GM23248 (cell line): ENCODE results near the gene CRTC3. TPM values are rescaled to one million over a fixed set of nuclear protein-coding genes. Genes with fewer than 3 reads are reported as not detected.

Source experiments
- DNase-seq: peaks from one replicate; pipeline ENCODE4 v3.0.0-alpha.2; 2015
- H2AFZ ChIP-seq: fragments of 200-600 bp; sonication (generic); 2 replicates; pipeline ENCODE4 v1.6.1; 2016; ENCODE audit warnings: antibody characterized with exemption
- H3F3A ChIP-seq: fragments of 200-600 bp; sonication (generic); 2 replicates; pipeline ENCODE4 v1.6.1; 2016; ENCODE audit warnings: mild to moderate bottlenecking, antibody characterized with exemption, mixed run types; ENCODE audit not compliant: insufficient read depth
- H3K27ac ChIP-seq: fragments of 200-600 bp; sonication (generic); 2 replicates; pipeline ENCODE4 v1.5.1; 2016; ENCODE audit warnings: mild to moderate bottlenecking
- H3K27me3 ChIP-seq: fragments of 200-600 bp; sonication (generic); replicated peaks from 2 replicates; pipeline ENCODE4 v1.6.1; 2016; ENCODE audit warnings: mild to moderate bottlenecking; ENCODE audit not compliant: insufficient read depth
- H3K36me3 ChIP-seq: fragments of 200-600 bp; sonication (generic); 2 replicates; pipeline ENCODE4 v1.6.1; 2016; ENCODE audit warnings: low read depth, mild to moderate bottlenecking
- H3K4me1 ChIP-seq: fragments of 200-600 bp; sonication (generic); 2 replicates; pipeline ENCODE4 v1.6.1; 2016; ENCODE audit warnings: mild to moderate bottlenecking; ENCODE audit not compliant: insufficient read depth
- H3K4me2 ChIP-seq: fragments of 200-600 bp; sonication (generic); one replicate; pipeline ENCODE4 v1.6.1; 2016; ENCODE audit warnings: mild to moderate bottlenecking; ENCODE audit not compliant: unreplicated experiment
- H3K4me3 ChIP-seq: fragments of 200-600 bp; sonication (generic); 2 replicates; pipeline ENCODE4 v1.5.1; 2016; ENCODE audit warnings: mild to moderate bottlenecking
- H3K79me2 ChIP-seq: fragments of 200-600 bp; sonication (generic); 2 replicates; pipeline ENCODE4 v1.6.1; 2016; ENCODE audit warnings: mild to moderate bottlenecking; ENCODE audit not compliant: insufficient read depth
- H3K9ac ChIP-seq: fragments of 200-600 bp; sonication (generic); 2 replicates; pipeline ENCODE4 v1.6.1; 2016; ENCODE audit warnings: mild to moderate bottlenecking
- H3K9me2 ChIP-seq: fragments of 200-600 bp; sonication (generic); 2 replicates; pipeline ENCODE4 v1.6.1; 2016; ENCODE audit warnings: mixed run types, mild to moderate bottlenecking, moderate library complexity; ENCODE audit not compliant: insufficient read depth
- H3K9me3 ChIP-seq: fragments of 200-600 bp; sonication (generic); one replicate; pipeline ENCODE4 v1.6.1; 2017; ENCODE audit warnings: low read depth
- H4K20me1 ChIP-seq: fragments of 200-600 bp; sonication (generic); 2 replicates; pipeline ENCODE4 v1.6.0; 2016; ENCODE audit not compliant: insufficient read depth
- EZH2 ChIP-seq: fragments of 200-600 bp; sonication (generic); IDR thresholded peaks from 2 replicates; pipeline ENCODE4 v1.6.1; 2018; ENCODE audit warnings: antibody characterized with exemption, mild to moderate bottlenecking; ENCODE audit not compliant: insufficient read depth, poor library complexity, severe bottlenecking
- EZH2phosphoT487 ChIP-seq: fragments of 200-600 bp; sonication (generic); IDR thresholded peaks from 2 replicates; pipeline ENCODE4 v1.6.1; 2018; ENCODE audit warnings: antibody characterized with exemption, moderate library complexity, mild to moderate bottlenecking, low read depth; ENCODE audit not compliant: insufficient read depth
- WGBS, 2 experiments: methylation state at CpG; one replicate each; pipeline ENCODE4 v1.1.6; 2015 to 2017; ENCODE audit warnings: low lambda C conversion rate in 2 of 2, low coverage in 1 of 2; ENCODE audit errors: missing lambda C conversion rate in 2 of 2; 5-methylcytosine and 5-hydroxymethylcytosine counted together
- in situ Hi-C: fragments of 300-500 bp; cut with MboI; formaldehyde crosslinking; loops from 2 replicates; pipeline ENCODE4 v1.15.0; 2020
- polyA plus RNA-seq: library from polyadenylated mRNA; unstranded; fragments of >200 nt; fragmentation: Nextera tagmentation; extraction: Ambion mirVana; gene quantifications from 2 replicates; pipeline ENCODE4 v1.2.1, GENCODE V29; 2016
- total RNA-seq: library from RNA; depleted of rRNA; stranded (reverse); fragments of >200 nt; shearing (Covaris generic); gene quantifications from 2 replicates; pipeline ENCODE4 v1.2.3, GENCODE V29; 2014

CRTC3 gene
- total and polyA plus RNA-seq, 2 experiments from 2014 or later, result 18.1 to 18.6 TPM

- peak overlapping the region; percentile 98 for H3K27ac ChIP-seq
- no peaks in the 10 kb centered on the region for H3K27me3 ChIP-seq
- no peaks in the 10 kb centered on the region for H4K20me1 ChIP-seq
- TF ChIP-seq EZH2 (no peak), EZH2phosphoT487 (no peak)
- no peaks in the 10 kb centered on the region for H3K9me2 ChIP-seq
- peaks cover 45% of the 10 kb centered on the region for H3K4me1 ChIP-seq
- peak overlapping the region; percentile 74 for H3K4me2 ChIP-seq
- no peak overlapping the region for H2AFZ ChIP-seq
- WGBS, 2 experiments, result 38 to 52% methylated on average over 1 of the region's 1 CpG
- peaks cover 45% of the 10 kb centered on the region for H3F3A ChIP-seq
- peaks cover 74% of the 10 kb centered on the region for H3K79me2 ChIP-seq
- H3K9ac ChIP-seq, result peak overlapping the region; percentile 81
- DNase-seq, result no peak
- no peaks in the 10 kb centered on the region for H3K9me3 ChIP-seq
- in situ Hi-C loops, result no loop called here
- peak overlapping the region; percentile 57 for H3K4me3 ChIP-seq
- H3K36me3 ChIP-seq, result 0 out of 2 replicates have a peak, but pooled peaks cover 10% of the 10 kb centered on the region
Measured at GRCh38 chr15:90552929-90553211, 23.1 kb downstream of the CRTC3 start.

GRCh38 chr15:90553248-90553745, 23.6 kb downstream of the CRTC3 start:
- H3K9ac ChIP-seq, result peak overlapping the region; percentile 81
- peak overlapping the region; percentile 74 for H3K4me2 ChIP-seq
- in situ Hi-C loops, result no loop called here
- H2AFZ ChIP-seq, result peak overlapping the region; percentile 23; the same call in 1 of the 2 replicates
- H3K27ac ChIP-seq, result peak overlapping the region; percentile 98
- H3K4me1 ChIP-seq, result peaks cover 49% of the 10 kb centered on the region
- H3K4me3 ChIP-seq, result peak overlapping the region; percentile 57
- TF ChIP-seq EZH2, result no peak
- TF ChIP-seq EZH2phosphoT487, result no peak
- DNase-seq, result peak; percentile 90
- H3F3A ChIP-seq, result peaks cover 50% of the 10 kb centered on the region
- no peaks in the 10 kb centered on the region for H3K9me2 ChIP-seq
- H4K20me1 ChIP-seq, result no peaks in the 10 kb centered on the region
- H3K27me3 ChIP-seq, result no peaks in the 10 kb centered on the region
- H3K9me3 ChIP-seq, result no peaks in the 10 kb centered on the region
- 1% methylated on average over 7 of the region's 7 CpGs for WGBS, 2 experiments
- peaks cover 70% of the 10 kb centered on the region for H3K79me2 ChIP-seq
- 0 out of 2 replicates have a peak, but pooled peaks cover 7% of the 10 kb centered on the region for H3K36me3 ChIP-seq

DNA sequence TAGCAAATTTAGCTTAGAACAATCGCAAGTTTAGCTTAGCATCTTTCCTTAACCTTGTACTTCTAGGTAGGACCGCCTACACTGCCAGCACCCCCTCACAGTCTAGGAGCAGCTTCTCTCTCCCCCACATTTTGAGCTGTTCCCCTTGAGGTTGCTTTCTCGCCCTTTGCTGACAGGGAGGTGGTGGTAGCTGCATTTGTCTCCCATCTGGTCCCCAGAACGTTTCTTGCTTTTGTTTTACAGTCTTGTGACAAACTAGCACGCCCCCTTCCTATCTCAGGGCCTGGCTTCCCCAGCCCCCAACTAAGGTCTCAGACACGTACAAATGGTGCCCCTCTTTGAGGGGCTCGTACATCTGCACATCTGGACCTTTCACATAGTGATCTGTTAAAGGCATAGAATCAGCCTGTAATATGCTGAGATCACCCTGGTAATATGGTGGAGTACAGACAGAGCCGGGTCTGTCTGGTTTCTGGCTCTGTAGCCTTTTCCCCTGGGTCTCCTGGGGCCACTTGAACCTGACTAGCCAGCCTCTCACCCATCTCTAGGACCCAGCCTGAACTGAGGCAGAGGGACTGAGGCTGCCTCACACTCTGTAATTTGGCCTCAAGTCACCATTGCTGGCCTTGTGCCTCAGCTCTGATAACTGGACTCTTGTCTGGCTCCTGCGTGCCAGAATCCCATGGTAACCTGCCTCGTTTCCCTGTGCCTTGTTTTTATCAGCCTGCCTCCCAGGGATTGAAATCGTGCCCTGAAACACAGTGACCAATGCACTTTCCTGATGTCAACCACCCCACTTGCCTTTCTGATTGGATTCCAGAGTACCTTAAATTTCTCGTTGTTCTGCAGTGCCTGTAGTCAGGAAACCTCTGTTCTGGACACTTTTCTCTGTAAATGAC, 27.7 kb downstream of the CRTC3 start:
- H3K27me3 ChIP-seq, result no peaks in the 10 kb centered on the region
- peak overlapping the region; percentile 55 for H3K9ac ChIP-seq
- H3K36me3 ChIP-seq, result no peaks in the 10 kb centered on the region
- TF ChIP-seq EZH2phosphoT487, result no peak
- no peak overlapping the region for H2AFZ ChIP-seq
- in situ Hi-C loops, result no loop called here
- H3K4me2 ChIP-seq, result peak overlapping the region; percentile 38
- no peaks in the 10 kb centered on the region for H4K20me1 ChIP-seq
- H3K27ac ChIP-seq, result peak overlapping the region; percentile 91
- H3K9me3 ChIP-seq, result no peaks in the 10 kb centered on the region
- WGBS, 2 experiments, result 28 to 30% methylated on average over 12 of the region's 12 CpGs
- H3K4me1 ChIP-seq, result peaks cover 71% of the 10 kb centered on the region
- no peaks in the 10 kb centered on the region for H3K9me2 ChIP-seq
- peaks cover 56% of the 10 kb centered on the region for H3K79me2 ChIP-seq
- no peak overlapping the region for H3K4me3 ChIP-seq
- H3F3A ChIP-seq, result peaks cover 72% of the 10 kb centered on the region
- DNase-seq, result peak; percentile 76

- no peaks in the 10 kb centered on the region for H3K27me3 ChIP-seq
- no peaks in the 10 kb centered on the region for H3K9me2 ChIP-seq
- peak overlapping the region; percentile 38 for H3K4me2 ChIP-seq
- TF ChIP-seq EZH2 (no peak), EZH2phosphoT487 (no peak)
- in situ Hi-C loops, result no loop called here
- peak; percentile 61 for DNase-seq
- peak overlapping the region; percentile 55 for H3K9ac ChIP-seq
- H3K9me3 ChIP-seq, result no peaks in the 10 kb centered on the region
- peak overlapping the region; percentile 91 for H3K27ac ChIP-seq
- no peak overlapping the region for H2AFZ ChIP-seq
- 6 to 8% methylated on average over 4 of the region's 4 CpGs for WGBS, 2 experiments
- H3K79me2 ChIP-seq, result peaks cover 63% of the 10 kb centered on the region
- no peaks in the 10 kb centered on the region for H4K20me1 ChIP-seq
- no peak overlapping the region for H3K4me3 ChIP-seq
- H3K36me3 ChIP-seq, result no peaks in the 10 kb centered on the region
- peaks cover 63% of the 10 kb centered on the region for H3K4me1 ChIP-seq
- H3F3A ChIP-seq, result peaks cover 71% of the 10 kb centered on the region
Measured at GRCh38 chr15:90558171-90558573, 28.4 kb downstream of the CRTC3 start.
